Measurements from ENCODE around the gene ANXA8L1. TPM values are rescaled to one million over a fixed set of nuclear protein-coding genes. Genes with fewer than 3 reads are reported as not detected.
"Not testable (repeated sequence)": the region's sequence is repeated elsewhere in the genome, so short reads cannot be mapped to it uniquely, and the experiment has no call there.

ANXA8L1 gene
- total and polyA plus RNA-seq, 7 experiments from 2014 or later, result 0.29 TPM; not detected in 6

DNA sequence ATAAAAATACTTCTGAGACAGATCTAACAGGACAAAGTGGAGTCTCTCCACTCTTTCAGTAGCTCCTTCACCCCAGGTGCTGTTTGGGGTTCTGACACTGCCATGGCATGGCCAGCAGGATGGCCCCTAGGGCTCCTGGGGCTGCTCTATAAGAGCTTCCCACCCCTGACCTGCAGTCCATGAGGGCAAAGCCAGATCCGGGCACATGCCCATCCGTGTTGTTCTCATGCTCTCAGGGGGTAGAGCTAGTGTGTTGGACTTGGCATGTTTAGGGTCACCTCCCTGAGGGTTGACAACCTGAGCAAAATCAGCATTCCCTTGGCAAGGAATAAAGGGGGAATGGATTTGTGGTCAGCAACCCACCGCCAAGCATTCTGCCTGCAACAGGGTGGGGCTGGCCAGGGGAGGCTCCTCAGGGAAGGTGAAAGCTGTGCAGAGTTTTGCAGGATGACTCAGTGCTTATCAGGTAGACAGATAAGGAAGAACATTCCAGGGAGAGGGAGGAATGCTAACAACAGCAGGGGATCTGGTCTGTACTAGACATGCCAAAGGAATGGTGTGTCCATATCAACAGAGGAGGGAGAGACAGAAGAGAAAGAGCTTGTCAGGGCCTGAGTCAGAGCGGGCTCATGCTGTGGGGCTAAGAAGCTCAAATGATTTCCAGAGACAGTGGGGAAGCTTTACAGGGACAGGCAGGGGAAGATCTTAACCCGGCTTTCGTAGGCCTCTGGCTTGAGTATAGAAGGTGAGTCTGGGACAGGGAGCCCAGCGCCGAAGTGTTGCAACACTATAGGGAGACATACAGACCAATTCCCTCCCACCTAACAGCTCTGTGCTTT is 21.1 kb downstream of the ANXA8L1 start:
- H3K4me1 ChIP-seq (ENCODE audit: control insufficient read depth in 2 of 2, insufficient read depth in 2 of 2, low read length in 2 of 2); H3K36me3 ChIP-seq (ENCODE audit: control insufficient read depth in 2 of 3, insufficient read depth in 3 of 3, low read length in 3 of 3); H3K4me3 Mint-ChIP-seq; H3K9me3 Mint-ChIP-seq; H3K27ac ChIP-seq (ENCODE audit: low read depth, low read length); H3K27me3 ChIP-seq (ENCODE audit: control insufficient read depth in 2 of 2, insufficient read depth in 2 of 2, low read length in 2 of 2); intact Hi-C loops (cut with micrococcal nuclease); H3K27ac Mint-ChIP-seq; POLR2A ChIA-PET; H3K4me3 ChIP-seq (ENCODE audit: low read length); DNase-seq; H3K9me3 ChIP-seq (ENCODE audit: control insufficient read depth in 2 of 3, low read length in 3 of 3); ATAC-seq; H3K4me1 Mint-ChIP-seq; H3K36me3 Mint-ChIP-seq; CTCF ChIA-PET: not testable (repeated sequence)
- peaks cover 0 to 10% (median 6%) of the 10 kb centered on the region in 5 donors for H3K27me3 Mint-ChIP-seq

DNA sequence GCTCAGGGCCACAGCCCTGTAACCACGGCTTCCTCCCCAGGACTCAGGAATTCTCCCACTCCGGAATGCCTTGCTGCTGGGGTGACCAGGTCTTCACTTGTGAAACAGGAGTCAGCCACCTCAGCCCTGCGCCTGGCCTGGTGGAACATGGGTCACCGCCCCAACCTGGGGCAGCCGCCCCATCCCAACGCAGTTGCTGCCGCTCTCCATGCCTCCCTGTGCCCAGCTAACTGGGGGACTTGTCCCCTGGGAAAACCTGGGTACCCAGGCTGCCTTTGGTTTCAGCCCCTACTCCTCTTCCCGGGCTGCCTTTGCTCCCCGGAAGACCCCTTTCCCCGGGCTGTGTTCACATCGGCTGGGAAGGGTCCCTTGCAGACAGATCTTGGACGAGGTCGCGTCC is 22.2 kb downstream of the ANXA8L1 start:
- H3K36me3 ChIP-seq (ENCODE audit: control insufficient read depth in 2 of 3, insufficient read depth in 3 of 3, low read length in 3 of 3); H3K4me3 ChIP-seq (ENCODE audit: low read length); intact Hi-C loops (cut with micrococcal nuclease); H3K9me3 Mint-ChIP-seq; H3K36me3 Mint-ChIP-seq; H3K4me1 Mint-ChIP-seq; H3K4me1 ChIP-seq (ENCODE audit: control insufficient read depth in 2 of 2, insufficient read depth in 2 of 2, low read length in 2 of 2); H3K27ac Mint-ChIP-seq; H3K9me3 ChIP-seq (ENCODE audit: control insufficient read depth in 2 of 3, low read length in 3 of 3); CTCF ChIA-PET; POLR2A ChIA-PET; H3K27ac ChIP-seq (ENCODE audit: low read depth, low read length); H3K27me3 ChIP-seq (ENCODE audit: control insufficient read depth in 2 of 2, insufficient read depth in 2 of 2, low read length in 2 of 2): not testable (repeated sequence)
- ATAC-seq (peak; percentile 5), DNase-seq (peak in 1 of 9 donors; percentile 1)
- H3K4me3 Mint-ChIP-seq, result peak overlapping the region in 4 of 10 donors; percentile 27 to 66 (median 36)
- H3K27me3 Mint-ChIP-seq, result peaks cover 0 to 10% (median 6%) of the 10 kb centered on the region in 5 donors

DNA sequence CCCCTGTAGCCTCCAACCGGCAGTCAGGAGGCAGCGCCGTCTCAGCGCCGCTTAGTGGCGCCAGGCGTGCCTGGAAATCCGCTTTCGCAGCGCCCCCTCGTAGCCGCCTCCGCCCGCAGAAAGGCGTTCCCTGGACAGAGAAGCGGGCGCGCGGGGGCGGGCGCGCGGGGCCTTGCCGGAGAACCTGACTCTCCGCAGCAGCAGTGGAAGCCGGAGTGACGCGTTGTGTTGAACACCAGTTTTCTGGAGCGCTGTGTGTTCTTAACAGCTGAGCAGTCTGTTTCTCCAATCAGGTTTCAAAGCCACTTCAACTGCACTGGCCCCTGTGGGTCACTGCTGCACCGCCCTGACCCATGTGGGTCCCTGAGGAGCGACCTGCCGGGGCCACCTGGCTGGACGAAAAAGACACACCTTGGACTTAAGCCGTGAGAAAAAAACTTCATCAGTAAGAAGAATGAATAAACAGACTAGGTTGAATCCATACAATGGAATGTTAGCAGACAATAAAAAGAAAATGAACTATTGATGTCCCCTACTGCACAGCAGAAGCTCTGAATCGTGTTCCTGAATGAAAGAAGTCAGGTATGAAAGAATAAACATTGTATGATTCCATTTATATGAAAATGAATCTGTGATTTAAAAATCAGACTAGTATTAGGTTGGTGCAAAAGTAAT is 22.8 kb downstream of the ANXA8L1 start:
- H3K4me3 ChIP-seq (ENCODE audit: low read length); H3K27me3 ChIP-seq (ENCODE audit: control insufficient read depth in 2 of 2, insufficient read depth in 2 of 2, low read length in 2 of 2); CTCF ChIA-PET; H3K27ac ChIP-seq (ENCODE audit: low read depth, low read length); H3K9me3 ChIP-seq (ENCODE audit: control insufficient read depth in 2 of 3, low read length in 3 of 3); H3K4me1 ChIP-seq (ENCODE audit: control insufficient read depth in 2 of 2, insufficient read depth in 2 of 2, low read length in 2 of 2); H3K4me1 Mint-ChIP-seq; H3K9me3 Mint-ChIP-seq; H3K27ac Mint-ChIP-seq; POLR2A ChIA-PET; intact Hi-C loops (cut with micrococcal nuclease); H3K36me3 ChIP-seq (ENCODE audit: control insufficient read depth in 2 of 3, insufficient read depth in 3 of 3, low read length in 3 of 3); H3K36me3 Mint-ChIP-seq: not testable (repeated sequence)
- peaks cover 0 to 10% (median 6%) of the 10 kb centered on the region in 5 donors for H3K27me3 Mint-ChIP-seq
- DNase-seq (peak in 4 of 9 donors; percentile 4 to 13 (median 9)), ATAC-seq (peak; percentile 82)
- peak overlapping the region in 8 of 10 donors; percentile 31 to 72 (median 58) for H3K4me3 Mint-ChIP-seq

DNA sequence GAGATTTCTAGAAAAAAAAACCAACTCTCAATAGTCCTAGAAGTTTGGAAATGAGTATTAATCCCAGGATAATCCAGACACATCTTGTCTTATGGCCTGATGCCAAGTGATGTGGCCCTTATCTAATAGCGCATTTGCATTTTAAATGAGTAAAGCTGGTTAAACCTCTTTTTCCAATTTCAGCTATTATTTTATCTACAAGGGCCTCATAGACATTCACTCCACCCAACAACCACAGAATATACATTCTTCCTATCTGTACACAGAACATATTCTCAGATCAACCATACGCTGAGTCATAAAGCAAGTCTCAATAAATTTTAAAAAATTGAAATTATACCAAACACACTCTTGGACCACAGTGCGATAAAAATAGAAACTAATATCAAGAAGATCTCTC is 34.0 kb downstream of the ANXA8L1 start:
- H3K27me3 Mint-ChIP-seq; H3K4me3 Mint-ChIP-seq; H3K9me3 ChIP-seq (ENCODE audit: control insufficient read depth in 2 of 3, low read length in 3 of 3); H3K36me3 ChIP-seq (ENCODE audit: control insufficient read depth in 2 of 3, insufficient read depth in 3 of 3, low read length in 3 of 3); DNase-seq; H3K4me1 Mint-ChIP-seq; POLR2A ChIA-PET; CTCF ChIA-PET; intact Hi-C loops (cut with micrococcal nuclease); H3K4me1 ChIP-seq (ENCODE audit: control insufficient read depth in 2 of 2, insufficient read depth in 2 of 2, low read length in 2 of 2); H3K27me3 ChIP-seq (ENCODE audit: control insufficient read depth in 2 of 2, insufficient read depth in 2 of 2, low read length in 2 of 2); H3K27ac ChIP-seq (ENCODE audit: low read depth, low read length); H3K9me3 Mint-ChIP-seq; ATAC-seq; H3K4me3 ChIP-seq (ENCODE audit: low read length); H3K27ac Mint-ChIP-seq; H3K36me3 Mint-ChIP-seq: not testable (repeated sequence)

DNA sequence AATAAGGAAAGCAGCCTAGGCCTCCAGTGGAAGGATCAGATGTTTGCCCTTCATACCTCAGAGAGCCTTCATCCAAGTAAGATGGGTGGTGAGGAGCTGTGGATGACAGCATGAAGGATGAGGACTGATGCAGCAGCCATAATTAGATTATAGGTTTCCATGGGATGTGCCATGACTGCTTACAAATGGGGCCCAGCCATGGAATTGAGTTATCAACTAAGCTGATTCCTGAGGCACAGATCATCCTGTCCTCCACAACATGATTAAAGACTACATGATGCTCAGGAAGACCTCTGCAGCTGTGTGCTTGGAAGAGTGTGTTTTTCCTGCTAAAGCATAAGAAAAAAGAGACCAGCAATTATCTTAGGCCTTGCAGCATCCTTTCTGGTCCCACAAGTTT is 35.5 kb downstream of the ANXA8L1 start:
- ATAC-seq; intact Hi-C loops (cut with micrococcal nuclease): not testable (repeated sequence)

DNA sequence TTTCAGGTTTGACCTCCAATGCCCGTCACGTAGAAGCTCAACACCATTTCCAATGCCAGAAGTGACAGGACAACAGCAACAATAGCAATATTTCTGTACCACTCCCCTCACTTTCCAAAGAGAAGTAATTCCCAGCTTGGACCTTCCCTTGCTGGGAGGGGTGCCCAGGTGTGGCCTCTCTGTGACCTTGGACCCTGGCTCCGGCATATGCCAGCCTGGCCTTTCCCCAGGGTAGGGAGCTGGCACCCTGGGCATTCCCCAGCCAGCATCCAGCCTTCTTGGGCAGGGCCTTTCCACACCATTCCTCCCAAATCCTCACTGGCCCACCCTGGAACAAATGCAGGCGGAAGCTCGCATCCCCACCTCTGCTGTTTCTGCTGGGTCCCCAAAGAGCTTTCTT is 37.1 kb downstream of the ANXA8L1 start:
- CTCF ChIA-PET, POLR2A ChIA-PET, H3K36me3 Mint-ChIP-seq: not testable (repeated sequence)

More for the DNA sequence above, 35.5 kb downstream of the ANXA8L1 start:
- DNase-seq; POLR2A ChIA-PET; H3K36me3 ChIP-seq (ENCODE audit: control insufficient read depth in 2 of 3, insufficient read depth in 3 of 3, low read length in 3 of 3); H3K4me1 Mint-ChIP-seq; H3K9me3 ChIP-seq (ENCODE audit: control insufficient read depth in 2 of 3, low read length in 3 of 3); H3K4me3 Mint-ChIP-seq; H3K27ac Mint-ChIP-seq; H3K27me3 Mint-ChIP-seq; H3K27me3 ChIP-seq (ENCODE audit: control insufficient read depth in 2 of 2, insufficient read depth in 2 of 2, low read length in 2 of 2); H3K36me3 Mint-ChIP-seq; CTCF ChIA-PET; H3K27ac ChIP-seq (ENCODE audit: low read depth, low read length); H3K4me3 ChIP-seq (ENCODE audit: low read length); H3K4me1 ChIP-seq (ENCODE audit: control insufficient read depth in 2 of 2, insufficient read depth in 2 of 2, low read length in 2 of 2); H3K9me3 Mint-ChIP-seq: not testable (repeated sequence)

DNA sequence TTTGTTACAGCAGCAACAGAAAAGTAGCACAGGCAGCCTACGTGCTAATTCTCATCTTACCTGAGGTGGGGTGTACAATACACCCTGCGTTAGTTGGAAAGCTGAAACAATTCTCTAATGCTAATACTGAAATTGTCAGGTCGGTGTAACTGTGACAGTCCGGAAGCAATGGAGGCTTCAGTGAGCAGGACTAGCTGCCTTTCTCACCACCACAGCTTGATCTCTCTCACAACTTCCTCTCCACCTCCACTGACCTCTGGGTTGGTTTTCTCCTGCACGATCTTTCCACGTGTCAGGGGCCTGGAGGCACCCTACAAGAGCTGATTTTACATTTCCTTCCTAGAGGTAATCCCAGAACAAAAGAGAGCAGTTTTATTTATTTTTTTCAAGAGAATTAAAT is 39.7 kb downstream of the ANXA8L1 start:
- intact Hi-C loops (cut with micrococcal nuclease); H3K4me3 ChIP-seq (ENCODE audit: low read length); DNase-seq; H3K27ac Mint-ChIP-seq; H3K36me3 Mint-ChIP-seq; ATAC-seq; POLR2A ChIA-PET; H3K4me1 Mint-ChIP-seq; H3K27me3 ChIP-seq (ENCODE audit: control insufficient read depth in 2 of 2, insufficient read depth in 2 of 2, low read length in 2 of 2); H3K9me3 ChIP-seq (ENCODE audit: control insufficient read depth in 2 of 3, low read length in 3 of 3); H3K36me3 ChIP-seq (ENCODE audit: control insufficient read depth in 2 of 3, insufficient read depth in 3 of 3, low read length in 3 of 3); H3K9me3 Mint-ChIP-seq; H3K4me3 Mint-ChIP-seq; CTCF ChIA-PET; H3K27ac ChIP-seq (ENCODE audit: low read depth, low read length); H3K27me3 Mint-ChIP-seq; H3K4me1 ChIP-seq (ENCODE audit: control insufficient read depth in 2 of 2, insufficient read depth in 2 of 2, low read length in 2 of 2): not testable (repeated sequence)

More for the DNA sequence above, 37.1 kb downstream of the ANXA8L1 start:
- H3K9me3 Mint-ChIP-seq; H3K27ac ChIP-seq (ENCODE audit: low read depth, low read length); DNase-seq; intact Hi-C loops (cut with micrococcal nuclease); ATAC-seq; H3K4me1 ChIP-seq (ENCODE audit: control insufficient read depth in 2 of 2, insufficient read depth in 2 of 2, low read length in 2 of 2); H3K4me3 Mint-ChIP-seq; H3K27me3 Mint-ChIP-seq; H3K36me3 ChIP-seq (ENCODE audit: control insufficient read depth in 2 of 3, insufficient read depth in 3 of 3, low read length in 3 of 3); H3K4me3 ChIP-seq (ENCODE audit: low read length); H3K4me1 Mint-ChIP-seq; H3K9me3 ChIP-seq (ENCODE audit: control insufficient read depth in 2 of 3, low read length in 3 of 3); H3K27ac Mint-ChIP-seq; H3K27me3 ChIP-seq (ENCODE audit: control insufficient read depth in 2 of 2, insufficient read depth in 2 of 2, low read length in 2 of 2): not testable (repeated sequence)

All from naive thymus-derived CD4-positive, alpha-beta T cell (primary cell).